WTC11 (cell line): ENCODE measurements around the gene ADAMTS12. TPM values are rescaled to one million over a fixed set of nuclear protein-coding genes. Genes with fewer than 3 reads are reported as not detected.

Experiments used
- ATAC-seq: fragments of 200-7000 bp; cut with Tn5 transposase; 2 replicates; pipeline ENCODE4 v1.10.0; 2021; ENCODE audit warnings: mild to moderate bottlenecking, moderate library complexity
- CTCF ChIA-PET: fragments of 300-600 bp; sonication (Branson Sonifier 250); formaldehyde crosslinking; loops from one replicate; lab custom pipeline; 2021; ENCODE audit warnings: antibody characterized with exemption; lab: Charles Lee
- POLR2A ChIA-PET: fragments of 350-600 bp; sonication (Branson Sonifier 250); formaldehyde crosslinking; loops from one replicate; lab custom pipeline; 2021; ENCODE audit warnings: antibody characterized with exemption; lab: Charles Lee
- DNase-seq: peaks from one replicate; pipeline ENCODE4 v3.0.0; 2021; ENCODE audit warnings: low spot score
- H3K27ac Mint-ChIP-seq: 2 replicates; pipeline ENCODE4 v1.8.0; 2021; ENCODE audit warnings: mixed read lengths
- H3K27me3 Mint-ChIP-seq: 2 replicates; pipeline ENCODE4 v1.8.0; 2021; ENCODE audit warnings: low read depth, mild to moderate bottlenecking, moderate library complexity, mixed read lengths
- H3K36me3 Mint-ChIP-seq: 2 replicates; pipeline ENCODE4 v1.8.0; 2021; ENCODE audit warnings: mixed read lengths
- H3K4me1 Mint-ChIP-seq: 2 replicates; pipeline ENCODE4 v1.8.0; 2022; ENCODE audit warnings: mixed read lengths
- H3K4me3 Mint-ChIP-seq: 2 replicates; pipeline ENCODE4 v1.8.0; 2021; ENCODE audit warnings: mild to moderate bottlenecking, moderate library complexity, mixed read lengths
- H3K9me3 Mint-ChIP-seq: 2 replicates; pipeline ENCODE4 v1.8.0; 2021; ENCODE audit warnings: mixed read lengths
- CBFB ChIP-seq: sonication (generic); formaldehyde crosslinking; IDR thresholded peaks from 2 replicates; pipeline ENCODE4 v1.8.1; 2022; ENCODE audit warnings: mild to moderate bottlenecking, low read depth, missing genetic modification reagents
- CREM ChIP-seq: sonication (generic); formaldehyde crosslinking; IDR thresholded peaks from 2 replicates; pipeline ENCODE4 v1.8.1; 2022; ENCODE audit warnings: mild to moderate bottlenecking, missing genetic modification reagents, moderate library complexity
- ELF4 ChIP-seq: sonication (generic); formaldehyde crosslinking; IDR thresholded peaks from 2 replicates; pipeline ENCODE4 v1.8.1; 2022; ENCODE audit warnings: low read depth, mild to moderate bottlenecking, moderate library complexity, missing genetic modification reagents
- FOXJ3 ChIP-seq: sonication (generic); formaldehyde crosslinking; IDR thresholded peaks from 2 replicates; pipeline ENCODE4 v1.9.0; 2021; ENCODE audit warnings: missing genetic modification reagents, mild to moderate bottlenecking, borderline replicate concordance
- GABPB1 ChIP-seq: sonication (generic); formaldehyde crosslinking; IDR thresholded peaks from 2 replicates; pipeline ENCODE4 v1.8.1; 2023; ENCODE audit warnings: mild to moderate bottlenecking, missing genetic modification reagents
- GRHL2 ChIP-seq: fragments of 250-450 bp; sonication (Bioruptor Pico); IDR thresholded peaks from 2 replicates; pipeline ENCODE4 v1.8.0; 2022; ENCODE audit warnings: mild to moderate bottlenecking, moderate library complexity; ENCODE audit not compliant: insufficient replicate concordance, severe bottlenecking
- HMGA2 ChIP-seq: fragments of 250-450 bp; sonication (Bioruptor Pico); IDR thresholded peaks from 2 replicates; pipeline ENCODE4 v1.4.0; 2021; ENCODE audit warnings: mild to moderate bottlenecking, moderate library complexity
- IRF2 ChIP-seq: sonication (generic); formaldehyde crosslinking; IDR thresholded peaks from 2 replicates; pipeline ENCODE4 v1.8.0; 2022; ENCODE audit warnings: low read depth, missing genetic modification reagents, borderline replicate concordance
- PRRX2 ChIP-seq: fragments of 250-450 bp; sonication (Bioruptor Pico); IDR thresholded peaks from 2 replicates; pipeline ENCODE4 v1.8.0; 2021; ENCODE audit warnings: mild to moderate bottlenecking
- RELA ChIP-seq: sonication (generic); formaldehyde crosslinking; IDR thresholded peaks from 2 replicates; pipeline ENCODE4 v1.8.1; 2022; ENCODE audit warnings: missing genetic modification reagents, mild to moderate bottlenecking, borderline replicate concordance
- TP53 ChIP-seq: sonication (generic); formaldehyde crosslinking; IDR thresholded peaks from 2 replicates; pipeline ENCODE4 v1.8.1; 2023; ENCODE audit warnings: mild to moderate bottlenecking, missing genetic modification reagents
- ZNF121 ChIP-seq: sonication (generic); formaldehyde crosslinking; IDR thresholded peaks from 2 replicates; pipeline ENCODE4 v1.8.0; 2023; ENCODE audit warnings: missing genetic modification reagents
- ZNF232 ChIP-seq: sonication (generic); formaldehyde crosslinking; IDR thresholded peaks from 2 replicates; pipeline ENCODE4 v1.8.0; 2022; ENCODE audit warnings: mild to moderate bottlenecking, missing genetic modification reagents
- ZNF263 ChIP-seq: sonication (generic); formaldehyde crosslinking; IDR thresholded peaks from 2 replicates; pipeline ENCODE4 v1.8.1; 2022; ENCODE audit warnings: low read depth, mild to moderate bottlenecking, moderate library complexity, missing genetic modification reagents
- ZNF671 ChIP-seq: fragments of 250-450 bp; sonication (Bioruptor Pico); IDR thresholded peaks from 2 replicates; pipeline ENCODE4 v1.8.0; 2021; ENCODE audit warnings: mild to moderate bottlenecking
- total RNA-seq: library from RNA; stranded (reverse); gene quantifications from 3 replicates; pipeline ENCODE4 v1.2.3, GENCODE V29; 2021
- TF ChIP-seq, protein P1 (sequence below): sonication (generic); formaldehyde crosslinking; IDR thresholded peaks from 2 replicates; pipeline ENCODE4 v1.8.1; 2023; ENCODE audit warnings: mild to moderate bottlenecking, moderate library complexity, missing genetic modification reagents
- TF ChIP-seq, protein P2 (sequence below): sonication (generic); formaldehyde crosslinking; IDR thresholded peaks from 2 replicates; pipeline ENCODE4 v1.8.1; 2023; ENCODE audit warnings: mild to moderate bottlenecking, missing genetic modification reagents
- TF ChIP-seq, protein P3 (sequence below): sonication (generic); formaldehyde crosslinking; IDR thresholded peaks from 2 replicates; pipeline ENCODE4 v1.8.1; 2022; ENCODE audit warnings: low read depth, mild to moderate bottlenecking, moderate library complexity, missing genetic modification reagents, borderline replicate concordance
- TF ChIP-seq, protein P4 (sequence below): sonication (generic); formaldehyde crosslinking; conservative IDR thresholded peaks from 2 replicates; pipeline ENCODE4 v1.8.1; 2023; ENCODE audit warnings: mild to moderate bottlenecking, low read depth, missing genetic modification reagents, moderate library complexity

The ADAMTS12 gene
- total RNA-seq, 1 experiment from 2014 or later = 13.5 TPM

DNA sequence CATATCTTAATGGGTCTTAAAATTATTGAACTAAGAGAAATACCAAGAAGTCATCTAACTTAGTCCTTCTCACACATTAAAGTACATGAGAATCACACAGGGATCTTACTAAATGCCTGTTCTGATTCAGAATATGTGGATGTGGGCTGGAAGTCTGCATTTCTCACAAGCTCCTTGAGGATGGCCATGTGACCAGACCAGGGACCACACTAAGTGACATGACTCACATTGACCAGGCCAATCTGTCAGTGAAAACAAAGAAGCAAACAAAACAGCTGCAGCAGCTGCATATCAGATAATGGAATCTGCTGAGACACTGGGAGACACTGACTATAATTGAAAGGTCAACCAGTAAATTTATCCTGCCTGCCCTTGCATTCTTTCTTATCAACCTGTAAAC lies 110.5 kb downstream of the ADAMTS12 start:
- peaks cover 44% of the 10 kb centered on the region for H3K9me3 Mint-ChIP-seq
- H3K4me3 Mint-ChIP-seq = no peak overlapping the region
- CTCF ChIA-PET = interaction anchor here (0.9 to 1.0 kb wide), 2 partner anchors 9 to 192 kb away, joined by 3 read pairs; no protein-coding TSS in a partner anchor
- H3K27ac Mint-ChIP-seq = no peak overlapping the region
- no peaks in the 10 kb centered on the region for H3K27me3 Mint-ChIP-seq
- ATAC-seq (no peak), DNase-seq (no peak)
- no peak for TF ChIP-seq ZNF232 (CRISPR knock-in tag)
- TF ChIP-seq, protein P1, sequence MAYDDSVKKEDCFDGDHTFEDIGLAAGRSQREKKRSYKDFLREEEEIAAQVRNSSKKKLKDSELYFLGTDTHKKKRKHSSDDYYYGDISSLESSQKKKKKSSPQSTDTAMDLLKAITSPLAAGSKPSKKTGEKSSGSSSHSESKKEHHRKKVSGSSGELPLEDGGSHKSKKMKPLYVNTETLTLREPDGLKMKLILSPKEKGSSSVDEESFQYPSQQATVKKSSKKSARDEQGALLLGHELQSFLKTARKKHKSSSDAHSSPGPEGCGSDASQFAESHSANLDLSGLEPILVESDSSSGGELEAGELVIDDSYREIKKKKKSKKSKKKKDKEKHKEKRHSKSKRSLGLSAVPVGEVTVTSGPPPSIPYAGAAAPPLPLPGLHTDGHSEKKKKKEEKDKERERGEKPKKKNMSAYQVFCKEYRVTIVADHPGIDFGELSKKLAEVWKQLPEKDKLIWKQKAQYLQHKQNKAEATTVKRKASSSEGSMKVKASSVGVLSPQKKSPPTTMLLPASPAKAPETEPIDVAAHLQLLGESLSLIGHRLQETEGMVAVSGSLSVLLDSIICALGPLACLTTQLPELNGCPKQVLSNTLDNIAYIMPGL (CRISPR knock-in tag) = no peak
- no peak for TF ChIP-seq GABPB1
- TF ChIP-seq GRHL2 (CRISPR knock-in tag) = no peak
- no peak for TF ChIP-seq ZNF121 (CRISPR knock-in tag)
- no peak for TF ChIP-seq CBFB (CRISPR knock-in tag)
- no peak for TF ChIP-seq IRF2 (CRISPR knock-in tag)
- TF ChIP-seq RELA (CRISPR knock-in tag) = no peak
- no peak for TF ChIP-seq PRRX2
- no peak for TF ChIP-seq TP53 (CRISPR knock-in tag)
- TF ChIP-seq ZNF671 (CRISPR knock-in tag) = no peak
- TF ChIP-seq ELF4 (CRISPR knock-in tag) = no peak
- TF ChIP-seq, protein P2, sequence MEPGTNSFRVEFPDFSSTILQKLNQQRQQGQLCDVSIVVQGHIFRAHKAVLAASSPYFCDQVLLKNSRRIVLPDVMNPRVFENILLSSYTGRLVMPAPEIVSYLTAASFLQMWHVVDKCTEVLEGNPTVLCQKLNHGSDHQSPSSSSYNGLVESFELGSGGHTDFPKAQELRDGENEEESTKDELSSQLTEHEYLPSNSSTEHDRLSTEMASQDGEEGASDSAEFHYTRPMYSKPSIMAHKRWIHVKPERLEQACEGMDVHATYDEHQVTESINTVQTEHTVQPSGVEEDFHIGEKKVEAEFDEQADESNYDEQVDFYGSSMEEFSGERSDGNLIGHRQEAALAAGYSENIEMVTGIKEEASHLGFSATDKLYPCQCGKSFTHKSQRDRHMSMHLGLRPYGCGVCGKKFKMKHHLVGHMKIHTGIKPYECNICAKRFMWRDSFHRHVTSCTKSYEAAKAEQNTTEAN = no peak
- TF ChIP-seq, protein P3, sequence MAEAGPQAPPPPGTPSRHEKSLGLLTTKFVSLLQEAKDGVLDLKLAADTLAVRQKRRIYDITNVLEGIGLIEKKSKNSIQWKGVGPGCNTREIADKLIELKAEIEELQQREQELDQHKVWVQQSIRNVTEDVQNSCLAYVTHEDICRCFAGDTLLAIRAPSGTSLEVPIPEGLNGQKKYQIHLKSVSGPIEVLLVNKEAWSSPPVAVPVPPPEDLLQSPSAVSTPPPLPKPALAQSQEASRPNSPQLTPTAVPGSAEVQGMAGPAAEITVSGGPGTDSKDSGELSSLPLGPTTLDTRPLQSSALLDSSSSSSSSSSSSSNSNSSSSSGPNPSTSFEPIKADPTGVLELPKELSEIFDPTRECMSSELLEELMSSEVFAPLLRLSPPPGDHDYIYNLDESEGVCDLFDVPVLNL (CRISPR knock-in tag) = no peak
- peaks cover 23% of the 10 kb centered on the region for H3K36me3 Mint-ChIP-seq
- POLR2A ChIA-PET = no interaction called here
- H3K4me1 Mint-ChIP-seq = peaks cover 2% of the 10 kb centered on the region; the same call in 1 of the 2 replicates

DNA sequence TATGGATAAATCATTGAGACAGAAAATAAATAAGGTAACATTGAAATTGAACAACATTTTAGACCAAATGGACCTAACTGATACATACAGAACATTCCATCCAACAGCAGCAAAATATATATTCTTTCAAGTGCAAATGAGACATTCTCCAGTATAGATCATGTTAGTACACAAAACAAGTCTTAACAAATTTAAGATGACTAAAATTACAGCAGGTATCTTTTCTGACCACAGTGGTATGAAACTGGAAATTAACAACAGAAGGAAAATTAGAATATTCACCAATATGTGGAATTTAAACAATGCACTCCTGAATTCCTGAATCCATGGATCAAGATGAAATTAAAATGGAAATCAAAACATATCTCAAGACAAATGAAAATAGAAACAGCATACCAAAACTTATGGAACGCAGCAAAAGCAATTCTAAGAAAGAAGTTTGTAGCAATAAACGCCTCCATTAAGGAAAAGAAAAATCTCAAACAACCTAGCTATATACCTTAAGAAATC lies 115.6 kb downstream of the ADAMTS12 start:
- H3K27ac Mint-ChIP-seq = 0 out of 2 replicates have a peak overlapping the region, but pooled peaks have one; percentile 5
- H3K27me3 Mint-ChIP-seq = no peaks in the 10 kb centered on the region
- no peaks in the 10 kb centered on the region for H3K4me1 Mint-ChIP-seq
- H3K9me3 Mint-ChIP-seq = peaks cover 17% of the 10 kb centered on the region
- H3K4me3 Mint-ChIP-seq = no peak overlapping the region
- CTCF ChIA-PET = no interaction called here
- no peak for TF ChIP-seq PRRX2
- TF ChIP-seq, all 79 proteins: peak for 0
- POLR2A ChIA-PET = no interaction called here
- no peak for ATAC-seq
- no peak for DNase-seq
- H3K36me3 Mint-ChIP-seq = peaks cover 8% of the 10 kb centered on the region

DNA sequence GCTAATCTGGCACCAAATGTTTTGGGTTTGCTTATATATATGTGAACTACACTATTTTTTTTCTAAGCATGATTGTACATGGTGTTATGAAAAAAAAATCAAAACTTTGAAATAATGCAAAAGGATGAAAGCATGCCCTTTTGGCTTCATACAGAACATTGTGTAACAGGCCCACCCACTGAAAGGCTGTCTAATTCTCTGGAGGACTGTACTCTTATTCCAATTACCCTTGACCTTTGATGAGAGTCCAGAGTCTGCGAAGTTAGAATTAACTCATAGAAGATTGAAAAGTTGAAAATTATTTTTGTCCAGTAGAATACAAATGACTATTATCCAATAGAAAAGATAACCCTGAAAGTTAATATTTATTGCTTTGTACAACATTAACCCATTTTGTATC lies 117.4 kb downstream of the ADAMTS12 start:
- Mint-ChIP-seq H3K9me3 (peaks cover 17% of the 10 kb centered on the region), H3K36me3 (peaks cover 8% of the 10 kb centered on the region), H3K4me1 (no peaks in the 10 kb centered on the region), H3K27me3 (no peaks in the 10 kb centered on the region), H3K27ac (no peak overlapping the region), H3K4me3 (no peak overlapping the region)
- DNase-seq (no peak), ATAC-seq (no peak)
- CTCF ChIA-PET = interaction anchor here (1.0 kb wide), 1 partner anchor 185 kb away, joined by 3 read pairs; no protein-coding TSS in a partner anchor
- TF ChIP-seq HMGA2 (CRISPR knock-in tag) = no peak
- TF ChIP-seq CREM = no peak
- TF ChIP-seq FOXJ3 = no peak
- no peak for TF ChIP-seq ELF4 (CRISPR knock-in tag)
- TF ChIP-seq, protein P4, sequence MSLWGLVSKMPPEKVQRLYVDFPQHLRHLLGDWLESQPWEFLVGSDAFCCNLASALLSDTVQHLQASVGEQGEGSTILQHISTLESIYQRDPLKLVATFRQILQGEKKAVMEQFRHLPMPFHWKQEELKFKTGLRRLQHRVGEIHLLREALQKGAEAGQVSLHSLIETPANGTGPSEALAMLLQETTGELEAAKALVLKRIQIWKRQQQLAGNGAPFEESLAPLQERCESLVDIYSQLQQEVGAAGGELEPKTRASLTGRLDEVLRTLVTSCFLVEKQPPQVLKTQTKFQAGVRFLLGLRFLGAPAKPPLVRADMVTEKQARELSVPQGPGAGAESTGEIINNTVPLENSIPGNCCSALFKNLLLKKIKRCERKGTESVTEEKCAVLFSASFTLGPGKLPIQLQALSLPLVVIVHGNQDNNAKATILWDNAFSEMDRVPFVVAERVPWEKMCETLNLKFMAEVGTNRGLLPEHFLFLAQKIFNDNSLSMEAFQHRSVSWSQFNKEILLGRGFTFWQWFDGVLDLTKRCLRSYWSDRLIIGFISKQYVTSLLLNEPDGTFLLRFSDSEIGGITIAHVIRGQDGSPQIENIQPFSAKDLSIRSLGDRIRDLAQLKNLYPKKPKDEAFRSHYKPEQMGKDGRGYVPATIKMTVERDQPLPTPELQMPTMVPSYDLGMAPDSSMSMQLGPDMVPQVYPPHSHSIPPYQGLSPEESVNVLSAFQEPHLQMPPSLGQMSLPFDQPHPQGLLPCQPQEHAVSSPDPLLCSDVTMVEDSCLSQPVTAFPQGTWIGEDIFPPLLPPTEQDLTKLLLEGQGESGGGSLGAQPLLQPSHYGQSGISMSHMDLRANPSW (CRISPR knock-in tag) = no peak
- TF ChIP-seq ZNF263 (CRISPR knock-in tag) = no peak
- POLR2A ChIA-PET = interaction anchor here (0.7 kb wide), 1 partner anchor 102 kb away, joined by 3 read pairs; no protein-coding TSS in a partner anchor
